ENCODE data around the gene SFPQ. TPM values are rescaled to one million over a fixed set of nuclear protein-coding genes. Genes with fewer than 3 reads are reported as not detected.
"Not testable (repeated sequence)": the region's sequence is repeated elsewhere in the genome, so short reads cannot be mapped to it uniquely, and the experiment has no call there.

The SFPQ gene
- polyA plus RNA-seq, 2 donors: 141 to 199 TPM

GRCh38 chr1:35145892-35146549 lies 46.9 kb downstream of the SFPQ start:
- not testable (repeated sequence) for H3K36me3 ChIP-seq (ENCODE audit: control insufficient read depth in 2 of 2, insufficient read depth in 2 of 2, low read length in 1 of 2); H3K27me3 ChIP-seq (ENCODE audit: control insufficient read depth in 1 of 2, insufficient read depth in 2 of 2, low read length in 2 of 2); H3K4me1 ChIP-seq (ENCODE audit: control insufficient read depth in 2 of 2, insufficient read depth in 2 of 2, low read length in 1 of 2); H3K9me3 ChIP-seq (ENCODE audit: control insufficient read depth in 2 of 2, insufficient read depth in 1 of 2, low read depth in 1 of 2, low read length in 1 of 2)
- H3K4me3 ChIP-seq (ENCODE audit: low read depth in 1 of 2, low read length in 2 of 2): peak overlapping the region; percentile 22 to 29
- 44 to 53% methylated on average over 13 of the region's 13 CpGs for whole genome bisulfite sequencing, 2 donors
- peak overlapping the region in 1 of 2 donors; percentile 2 for H3K27ac ChIP-seq (ENCODE audit: low read depth in 2 of 2, low read length in 1 of 2)

GRCh38 chr1:35143737-35144508 lies 49.0 kb downstream of the SFPQ start:
- peaks cover 0 to 5% of the 10 kb centered on the region in 2 donors for H3K4me1 ChIP-seq (ENCODE audit: control insufficient read depth in 2 of 2, insufficient read depth in 2 of 2, low read length in 1 of 2)
- H3K36me3 ChIP-seq (ENCODE audit: control insufficient read depth in 2 of 2, insufficient read depth in 2 of 2, low read length in 1 of 2): no peaks in the 10 kb centered on the region
- H3K27ac ChIP-seq (ENCODE audit: low read depth in 2 of 2, low read length in 1 of 2): no peak overlapping the region
- H3K27me3 ChIP-seq (ENCODE audit: control insufficient read depth in 1 of 2, insufficient read depth in 2 of 2, low read length in 2 of 2): no peaks in the 10 kb centered on the region
- H3K9me3 ChIP-seq (ENCODE audit: control insufficient read depth in 2 of 2, insufficient read depth in 1 of 2, low read depth in 1 of 2, low read length in 1 of 2): no peaks in the 10 kb centered on the region
- WGBS, 2 donors: 57 to 66% methylated on average over 12 of the region's 12 CpGs
- no peak overlapping the region for H3K4me3 ChIP-seq (ENCODE audit: low read depth in 1 of 2, low read length in 2 of 2)

GRCh38 chr1:35142728-35143127 lies 50.2 kb downstream of the SFPQ start:
- H3K27ac ChIP-seq (ENCODE audit: low read depth in 2 of 2, low read length in 1 of 2); H3K4me1 ChIP-seq (ENCODE audit: control insufficient read depth in 2 of 2, insufficient read depth in 2 of 2, low read length in 1 of 2); H3K4me3 ChIP-seq (ENCODE audit: low read depth in 1 of 2, low read length in 2 of 2); H3K36me3 ChIP-seq (ENCODE audit: control insufficient read depth in 2 of 2, insufficient read depth in 2 of 2, low read length in 1 of 2); H3K9me3 ChIP-seq (ENCODE audit: control insufficient read depth in 2 of 2, insufficient read depth in 1 of 2, low read depth in 1 of 2, low read length in 1 of 2); H3K27me3 ChIP-seq (ENCODE audit: control insufficient read depth in 1 of 2, insufficient read depth in 2 of 2, low read length in 2 of 2): not testable (repeated sequence)
- 75 to 78% methylated on average over 9 of the region's 9 CpGs for WGBS, 2 donors

- H3K36me3 ChIP-seq (ENCODE audit: control insufficient read depth in 2 of 2, insufficient read depth in 2 of 2, low read length in 1 of 2); H3K4me1 ChIP-seq (ENCODE audit: control insufficient read depth in 2 of 2, insufficient read depth in 2 of 2, low read length in 1 of 2); H3K4me3 ChIP-seq (ENCODE audit: low read depth in 1 of 2, low read length in 2 of 2); H3K9me3 ChIP-seq (ENCODE audit: control insufficient read depth in 2 of 2, insufficient read depth in 1 of 2, low read depth in 1 of 2, low read length in 1 of 2); H3K27me3 ChIP-seq (ENCODE audit: control insufficient read depth in 1 of 2, insufficient read depth in 2 of 2, low read length in 2 of 2); H3K27ac ChIP-seq (ENCODE audit: low read depth in 2 of 2, low read length in 1 of 2): not testable (repeated sequence)
Measured at GRCh38 chr1:35142294-35142693, 50.7 kb downstream of the SFPQ start.

GRCh38 chr1:35137590-35137989 lies 55.4 kb downstream of the SFPQ start:
- WGBS, 2 donors: 93 to 94% methylated on average over 5 of the region's 5 CpGs
- not testable (repeated sequence) for H3K27ac ChIP-seq (ENCODE audit: low read depth in 2 of 2, low read length in 1 of 2); H3K4me1 ChIP-seq (ENCODE audit: control insufficient read depth in 2 of 2, insufficient read depth in 2 of 2, low read length in 1 of 2); H3K36me3 ChIP-seq (ENCODE audit: control insufficient read depth in 2 of 2, insufficient read depth in 2 of 2, low read length in 1 of 2); H3K4me3 ChIP-seq (ENCODE audit: low read depth in 1 of 2, low read length in 2 of 2); H3K9me3 ChIP-seq (ENCODE audit: control insufficient read depth in 2 of 2, insufficient read depth in 1 of 2, low read depth in 1 of 2, low read length in 1 of 2); H3K27me3 ChIP-seq (ENCODE audit: control insufficient read depth in 1 of 2, insufficient read depth in 2 of 2, low read length in 2 of 2)

GRCh38 chr1:35136780-35137179 lies 56.2 kb downstream of the SFPQ start:
- 86 to 95% methylated on average over 3 of the region's 3 CpGs for WGBS, 2 donors
- H3K36me3 ChIP-seq (ENCODE audit: control insufficient read depth in 2 of 2, insufficient read depth in 2 of 2, low read length in 1 of 2): no peaks in the 10 kb centered on the region
- H3K4me1 ChIP-seq (ENCODE audit: control insufficient read depth in 2 of 2, insufficient read depth in 2 of 2, low read length in 1 of 2): no peaks in the 10 kb centered on the region
- H3K27ac ChIP-seq (ENCODE audit: low read depth in 2 of 2, low read length in 1 of 2): no peak overlapping the region
- no peaks in the 10 kb centered on the region for H3K27me3 ChIP-seq (ENCODE audit: control insufficient read depth in 1 of 2, insufficient read depth in 2 of 2, low read length in 2 of 2)
- H3K9me3 ChIP-seq (ENCODE audit: control insufficient read depth in 2 of 2, insufficient read depth in 1 of 2, low read depth in 1 of 2, low read length in 1 of 2): no peaks in the 10 kb centered on the region
- no peak overlapping the region for H3K4me3 ChIP-seq (ENCODE audit: low read depth in 1 of 2, low read length in 2 of 2)

Other genes starting within 250 kb of the SFPQ start
- gene TMEM35B, start 207.8 kb downstream of the SFPQ start, polyA plus RNA-seq: 10 to 100 TPM in 1 of 2 donors, 1 to 10 TPM in 1; 7.0 to 12.1 TPM
- gene ZMYM6, start 161.2 kb downstream of the SFPQ start, polyA plus RNA-seq: 10 to 100 TPM in 1 of 2 donors, 1 to 10 TPM in 1; 5.9 to 12.3 TPM
- gene ZMYM1, start 113.8 kb downstream of the SFPQ start, polyA plus RNA-seq: 1 to 10 TPM; 3.1 to 7.8 TPM
- 1 to 10 TPM; 6.1 to 9.0 TPM for gene ZMYM4, start 75.6 kb upstream of the SFPQ start, polyA plus RNA-seq